ENCODE results near the gene RAD52. TPM values are rescaled to one million over a fixed set of nuclear protein-coding genes. Genes with fewer than 3 reads are reported as not detected.

Gene RAD52
- total RNA-seq, 2 experiments from 2014 or later: 30.3 to 30.8 TPM

- DNase-seq (ENCODE audit: low spot score): peak; percentile 47
- ChIA-PET POLR2A (interaction anchor here (0.6 to 1.7 kb wide), 9 partner anchors 10 to 705 kb away, joined by 3 to 11 read pairs (median 3); partner anchors contain the start of gene RAD52), CTCF (ENCODE audit: unreplicated experiment) (no interaction called here)
- TF ChIP-seq CTCF (conservative IDR thresholded peaks at IDR 0.05; ENCODE audit: low read length) (no peak), EZH2phosphoT487 (IDR thresholded peaks at IDR 0.05; ENCODE audit: borderline replicate concordance, low read depth, low read length) (no peak)
- Histone ChIP-seq H2AFZ (ENCODE audit: low read length) (peak overlapping the region; percentile 90), H3K4me2 (ENCODE audit: low read length) (peak overlapping the region; percentile 91), H3K4me3 (ENCODE audit: low read depth, low read length, poor library complexity, severe bottlenecking) (peak overlapping the region; percentile 87), H3K4me1 (ENCODE audit: insufficient read depth, low read length, poor library complexity, severe bottlenecking) (peaks cover 42% of the 10 kb centered on the region), H3K36me3 (ENCODE audit: insufficient read depth, low read length) (no peaks in the 10 kb centered on the region), H4K20me1 (ENCODE audit: insufficient read depth, low read length) (peaks cover 7% of the 10 kb centered on the region; the same call in 1 of the 2 replicates), H3K9me2 (ENCODE audit: insufficient read depth, low read length) (no peaks in the 10 kb centered on the region), H3K27ac (ENCODE audit: low read depth, low read length, poor library complexity, severe bottlenecking) (peak overlapping the region; percentile 66), H3K9me3 (ENCODE audit: low read length) (no peaks in the 10 kb centered on the region), H3K79me2 (ENCODE audit: insufficient read depth, low read depth, low read length) (peaks cover 35% of the 10 kb centered on the region)
- BruUV-seq (replicated peaks): TSS peak; percentile 68
- intact Hi-C loops (cut with micrococcal nuclease; ENCODE audit: unreplicated experiment): loop anchor here (2.0 to 10.0 kb wide), 3 partner anchors 43 to 603 kb away; partner anchors contain the start of genes FBXL14, RAD52 and WNK1
These were observed 42.1 kb upstream of the RAD52 start for GRCh38 chr12:991350-992333.

- no TSS peak for BruUV-seq (replicated peaks)
- H3K9me3 ChIP-seq (ENCODE audit: low read length): no peaks in the 10 kb centered on the region
- no peaks in the 10 kb centered on the region for H3K9me2 ChIP-seq (ENCODE audit: insufficient read depth, low read length)
- peaks cover 38% of the 10 kb centered on the region for H3K4me1 ChIP-seq (ENCODE audit: insufficient read depth, low read length, poor library complexity, severe bottlenecking)
- peaks cover 7% of the 10 kb centered on the region; the same call in 1 of the 2 replicates for H4K20me1 ChIP-seq (ENCODE audit: insufficient read depth, low read length)
- intact Hi-C loops (cut with micrococcal nuclease; ENCODE audit: unreplicated experiment): loop anchor here (2.0 to 10.0 kb wide), 3 partner anchors 42 to 604 kb away; partner anchors contain the start of genes FBXL14, RAD52 and WNK1
- POLR2A ChIA-PET: interaction anchor here (0.6 to 1.7 kb wide), 8 partner anchors 8 to 751 kb away, joined by 3 to 11 read pairs (median 3); no protein-coding TSS in a partner anchor
- H3K79me2 ChIP-seq (ENCODE audit: insufficient read depth, low read depth, low read length): peaks cover 31% of the 10 kb centered on the region
- peak within 1 kb of the TSS; percentile 98 for H3K4me2 ChIP-seq (ENCODE audit: low read length)
- TF ChIP-seq CTCF (conservative IDR thresholded peaks at IDR 0.05; ENCODE audit: low read length) (peak; percentile 44), EZH2phosphoT487 (IDR thresholded peaks at IDR 0.05; ENCODE audit: borderline replicate concordance, low read depth, low read length) (no peak)
- H3K36me3 ChIP-seq (ENCODE audit: insufficient read depth, low read length): no peaks in the 10 kb centered on the region
- peak; percentile 88 for DNase-seq (ENCODE audit: low spot score)
- H3K4me3 ChIP-seq (ENCODE audit: low read depth, low read length, poor library complexity, severe bottlenecking): peak within 1 kb of the TSS; percentile 87
- H2AFZ ChIP-seq (ENCODE audit: low read length): peak within 1 kb of the TSS; percentile 92
- CTCF ChIA-PET (ENCODE audit: unreplicated experiment): interaction anchor here (1.0 kb wide), 1 partner anchor 41 kb away, joined by 4 read pairs; the partner anchor contains the start of gene RAD52
- peak within 1 kb of the TSS; percentile 66 for H3K27ac ChIP-seq (ENCODE audit: low read depth, low read length, poor library complexity, severe bottlenecking)
These were observed 41.3 kb upstream of the RAD52 start, which contains the start of gene ERC1 for GRCh38 chr12:990661-991349. TSS of gene ERC1 (plus strand) at chr12:991223. CDS start at chr12:1027904, 36,681 bp downstream.

Measured in OCI-LY7 (cell line).